Uterus (tissue), 2 donors: ENCODE measurements around the gene EIF3B.

Source experiments
- CTCF ChIP-seq, 4 experiments: fragments of 200-600 bp in 2 of 4; fragments of 450-650 bp in 2 of 4; sonication (generic) in 2 of 4; IDR thresholded peaks; one replicate each; pipeline ENCODE4 v1.5.1; 2016 to 2019; ENCODE audit warnings: antibody characterized with exemption in 4 of 4, mild to moderate bottlenecking in 2 of 4, moderate library complexity in 1 of 4
- POLR2A ChIP-seq, 2 donors: fragments of 450-650 bp; IDR thresholded peaks; one replicate each; pipeline ENCODE4 v1.6.1; 2016; ENCODE audit warnings: antibody characterized with exemption in 2 of 2, mild to moderate bottlenecking in 1 of 2, moderate library complexity in 1 of 2

- TF ChIP-seq CTCF (IDR thresholded peaks at IDR 0.05), result peak in 2 of 4 experiments; percentile 8 to 31
- TF ChIP-seq POLR2A (IDR thresholded peaks at IDR 0.05), result peak in 1 of 2 donors; percentile 2
Measured at GRCh38 chr7:2354186-2354938, at the start of gene EIF3B.
